ENCODE data around the gene MAGI2. TPM values are rescaled to one million over a fixed set of nuclear protein-coding genes. Genes with fewer than 3 reads are reported as not detected.
"Not testable (repeated sequence)": the region's sequence is repeated elsewhere in the genome, so short reads cannot be mapped to it uniquely, and the experiment has no call there.

MAGI2 gene
- polyA plus RNA-seq, 3 donors: 0.03 to 0.11 TPM; not detected in 1

- no peak overlapping the region for H2AFZ ChIP-seq (ENCODE audit: insufficient read depth, low read depth, low read length, poor library complexity, severe bottlenecking)
- H3K27ac Mint-ChIP-seq: no peak overlapping the region
- H3K27ac ChIP-seq (ENCODE audit: low read depth in 1 of 2, low read length in 2 of 2): no peak overlapping the region
- peaks cover 2 to 5% (median 3%) of the 10 kb centered on the region in 3 donors for H3K27me3 Mint-ChIP-seq (ENCODE audit: low read depth in 3 of 3)
- no peak for DNase-seq
- H3K4me3 ChIP-seq (replicated peaks in 1 of 3; ENCODE audit: low read depth in 2 of 3, low read length in 3 of 3): no peak overlapping the region
- intact Hi-C loops (cut with micrococcal nuclease): no loop called here
- no peaks in the 10 kb centered on the region for H3K27me3 ChIP-seq (ENCODE audit: control insufficient read depth in 2 of 2, insufficient read depth in 2 of 2, low read length in 2 of 2)
- no peaks in the 10 kb centered on the region for H3K4me1 Mint-ChIP-seq
- no peaks in the 10 kb centered on the region for H3K4me1 ChIP-seq (ENCODE audit: control insufficient read depth in 1 of 2, insufficient read depth in 2 of 2, low read length in 2 of 2)
- H3K79me2 ChIP-seq (ENCODE audit: insufficient read depth, low read length): no peaks in the 10 kb centered on the region
- H4K20me1 ChIP-seq (ENCODE audit: insufficient read depth, low read length): no peaks in the 10 kb centered on the region
- H3K36me3 ChIP-seq (replicated peaks in 1 of 2; ENCODE audit: control insufficient read depth in 1 of 2, insufficient read depth in 2 of 2, low read length in 2 of 2): no peaks in the 10 kb centered on the region
- 0% methylated on average over 1 of the region's 2 CpGs for WGBS (ENCODE audit: insufficient coverage)
- H3K36me3 Mint-ChIP-seq: no peaks in the 10 kb centered on the region
- peaks cover 0 to 2% (median 0%) of the 10 kb centered on the region in 7 donors for H3K9me3 Mint-ChIP-seq
- no peak overlapping the region for H3K4me2 ChIP-seq (replicated peaks; ENCODE audit: extremely low read depth, low read length, poor library complexity, severe bottlenecking)
- TF ChIP-seq, protein P1, sequence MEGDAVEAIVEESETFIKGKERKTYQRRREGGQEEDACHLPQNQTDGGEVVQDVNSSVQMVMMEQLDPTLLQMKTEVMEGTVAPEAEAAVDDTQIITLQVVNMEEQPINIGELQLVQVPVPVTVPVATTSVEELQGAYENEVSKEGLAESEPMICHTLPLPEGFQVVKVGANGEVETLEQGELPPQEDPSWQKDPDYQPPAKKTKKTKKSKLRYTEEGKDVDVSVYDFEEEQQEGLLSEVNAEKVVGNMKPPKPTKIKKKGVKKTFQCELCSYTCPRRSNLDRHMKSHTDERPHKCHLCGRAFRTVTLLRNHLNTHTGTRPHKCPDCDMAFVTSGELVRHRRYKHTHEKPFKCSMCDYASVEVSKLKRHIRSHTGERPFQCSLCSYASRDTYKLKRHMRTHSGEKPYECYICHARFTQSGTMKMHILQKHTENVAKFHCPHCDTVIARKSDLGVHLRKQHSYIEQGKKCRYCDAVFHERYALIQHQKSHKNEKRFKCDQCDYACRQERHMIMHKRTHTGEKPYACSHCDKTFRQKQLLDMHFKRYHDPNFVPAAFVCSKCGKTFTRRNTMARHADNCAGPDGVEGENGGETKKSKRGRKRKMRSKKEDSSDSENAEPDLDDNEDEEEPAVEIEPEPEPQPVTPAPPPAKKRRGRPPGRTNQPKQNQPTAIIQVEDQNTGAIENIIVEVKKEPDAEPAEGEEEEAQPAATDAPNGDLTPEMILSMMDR (IDR thresholded peaks at IDR 0.05): no peak
- H3K9ac ChIP-seq (ENCODE audit: insufficient read depth, low read length, poor library complexity, severe bottlenecking): no peak overlapping the region
- no peak overlapping the region for H3K4me3 Mint-ChIP-seq
- H3K9me3 ChIP-seq (replicated peaks in 1 of 2; ENCODE audit: control insufficient read depth in 1 of 2, insufficient read depth in 1 of 2, low read length in 2 of 2): no peaks in the 10 kb centered on the region
These were observed 942.8 kb downstream of the MAGI2 start for GRCh38 chr7:78510580-78511188.

- H3K36me3 Mint-ChIP-seq: not testable (repeated sequence)
These were observed 950.2 kb downstream of the MAGI2 start for GRCh38 chr7:78503301-78503700.

More at GRCh38 chr7:78503301-78503700, 950.2 kb downstream of the MAGI2 start:
- H3K36me3 ChIP-seq (replicated peaks in 1 of 2; ENCODE audit: control insufficient read depth in 1 of 2, insufficient read depth in 2 of 2, low read length in 2 of 2); H3K27ac Mint-ChIP-seq; intact Hi-C loops (cut with micrococcal nuclease); H3K9ac ChIP-seq (ENCODE audit: insufficient read depth, low read length, poor library complexity, severe bottlenecking); H3K27me3 ChIP-seq (ENCODE audit: control insufficient read depth in 2 of 2, insufficient read depth in 2 of 2, low read length in 2 of 2); H3K9me3 ChIP-seq (replicated peaks in 1 of 2; ENCODE audit: control insufficient read depth in 1 of 2, insufficient read depth in 1 of 2, low read length in 2 of 2); H3K27ac ChIP-seq (ENCODE audit: low read depth in 1 of 2, low read length in 2 of 2); H3K4me1 ChIP-seq (ENCODE audit: control insufficient read depth in 1 of 2, insufficient read depth in 2 of 2, low read length in 2 of 2); H3K4me3 ChIP-seq (replicated peaks in 1 of 3; ENCODE audit: low read depth in 2 of 3, low read length in 3 of 3); H3K4me3 Mint-ChIP-seq; H4K20me1 ChIP-seq (ENCODE audit: insufficient read depth, low read length); H3K79me2 ChIP-seq (ENCODE audit: insufficient read depth, low read length); H3K4me1 Mint-ChIP-seq; H3K4me2 ChIP-seq (replicated peaks; ENCODE audit: extremely low read depth, low read length, poor library complexity, severe bottlenecking); H2AFZ ChIP-seq (ENCODE audit: insufficient read depth, low read depth, low read length, poor library complexity, severe bottlenecking); DNase-seq; H3K27me3 Mint-ChIP-seq (ENCODE audit: low read depth in 3 of 3); H3K9me3 Mint-ChIP-seq: not testable (repeated sequence)
- no CpG with 5 or more reads among the region's 2 CpGs for WGBS (ENCODE audit: insufficient coverage)

Measured in CD14-positive monocyte (primary cell).